A549 (cell line): Measurements from ENCODE around the gene PRDM2. TPM values are rescaled to one million over a fixed set of nuclear protein-coding genes. Genes with fewer than 3 reads are reported as not detected.

Experiments used
- ATAC-seq, 2 experiments: fragments of 200-7000 bp in 1 of 2; fragments of >200 bp in 1 of 2; cut with Nextera tagmentation in 1 of 2; cut with Tn5 transposase in 1 of 2; 3 replicates each; pipeline versions ENCODE4 v1.8.0 to v1.9.1; 2018 to 2020; ENCODE audit warnings: mild to moderate bottlenecking in 1 of 2, moderate library complexity in 1 of 2
- CTCF ChIA-PET: fragments of 300-600 bp; sonication (Branson Sonifier 250); formaldehyde crosslinking; extraction: SDS; loops from one replicate; lab custom pipeline; 2021; ENCODE audit warnings: antibody characterized with exemption, inconsistent platforms; lab: Yijun Ruan, JAX
- POLR2A ChIA-PET: fragments of 350-600 bp; formaldehyde crosslinking; extraction: SDS; loops from one replicate; lab custom pipeline; 2021; ENCODE audit warnings: antibody characterized with exemption, inconsistent platforms; lab: Yijun Ruan, JAX
- DNase-seq, 2 experiments: peaks; one replicate each; pipeline versions ENCODE4 v3.0.0 to v3.0.0-alpha.2; 2011 to 2016; ENCODE audit warnings: low read depth in 1 of 2, low spot score in 1 of 2
- FAIRE-seq: peaks from 2 replicates; lab custom pipeline; 2011; peaks lifted over from hg19 to GRCh38; lab: Jason Lieb, UNC
- H3K27ac ChIP-seq, 2 experiments: fragments of >200 bp; sonication (Bioruptor Twin); formaldehyde crosslinking; 3 replicates each; pipeline ENCODE4 v1.5.1; 2016 to 2017
- H3K4me1 ChIP-seq: fragments of >200 bp; sonication (Bioruptor Twin); formaldehyde crosslinking; 3 replicates; pipeline ENCODE4 v1.6.1; 2016
- H3K4me2 ChIP-seq: fragments of >200 bp; sonication (Bioruptor Twin); formaldehyde crosslinking; 3 replicates; pipeline ENCODE4 v1.6.1; 2016
- H3K4me3 ChIP-seq: fragments of >200 bp; sonication (Bioruptor Twin); formaldehyde crosslinking; 3 replicates; pipeline ENCODE4 v1.5.1; 2016
- H3K9me3 ChIP-seq: fragments of >200 bp; sonication (Bioruptor Twin); formaldehyde crosslinking; 3 replicates; pipeline ENCODE4 v1.6.1; 2016
- BCL3 ChIP-seq: fragments of >200 bp; sonication (Bioruptor Twin); formaldehyde crosslinking; IDR thresholded peaks from 3 replicates; pipeline ENCODE4 v1.6.1; 2016
- CBX2 ChIP-seq: fragments of 200-600 bp; sonication (generic); IDR thresholded peaks from 2 replicates; pipeline ENCODE4 v1.6.1; 2016; ENCODE audit warnings: low read depth, mild to moderate bottlenecking, borderline replicate concordance
- CBX8 ChIP-seq: fragments of 200-600 bp; sonication (generic); IDR thresholded peaks from 2 replicates; pipeline ENCODE4 v1.6.1; 2016
- CEBPB ChIP-seq, 2 experiments: fragments of >200 bp in 1 of 2; sonication (Bioruptor Twin) in 1 of 2; formaldehyde crosslinking in 1 of 2; IDR thresholded peaks; 2 replicates each; pipeline ENCODE4 v1.6.1; 2012 to 2016
- CHD2 ChIP-seq: fragments of 150-350 bp; IDR thresholded peaks from 2 replicates; pipeline ENCODE4 v1.6.1; 2014; ENCODE audit warnings: low read length; ENCODE audit not compliant: partially characterized antibody
- CTCF ChIP-seq: fragments of >200 bp; sonication (Bioruptor Twin); formaldehyde crosslinking; IDR thresholded peaks from 3 replicates; pipeline ENCODE4 v1.5.1; 2016
- E2F6 ChIP-seq: IDR thresholded peaks from 2 replicates; pipeline ENCODE4 v1.6.1; 2012; ENCODE audit warnings: low read depth, borderline replicate concordance
- EHF ChIP-seq: fragments of 250-450 bp; sonication (Bioruptor Pico); IDR thresholded peaks from 2 replicates; pipeline ENCODE4 v1.5.0; 2020; ENCODE audit warnings: mild to moderate bottlenecking
- EHMT2 ChIP-seq: fragments of 200-600 bp; sonication (generic); IDR thresholded peaks from 2 replicates; pipeline ENCODE4 v1.6.1; 2016; ENCODE audit warnings: antibody characterized with exemption, low read depth, mild to moderate bottlenecking, moderate library complexity
- ELK1 ChIP-seq: fragments of 150-350 bp; IDR thresholded peaks from 2 replicates; pipeline ENCODE4 v1.6.1; 2014; ENCODE audit warnings: low read depth, mild to moderate bottlenecking, low read length
- EP300 ChIP-seq, 2 experiments: fragments of >200 bp; sonication (Bioruptor Twin); formaldehyde crosslinking; IDR thresholded peaks; 2 replicates in 1 of 2; 3 replicates in 1 of 2; pipeline ENCODE4 v1.6.1; 2016 to 2017
- FOSB ChIP-seq: fragments of 250-450 bp; sonication (Bioruptor Pico); IDR thresholded peaks from 2 replicates; pipeline ENCODE4 v1.5.0; 2020; ENCODE audit warnings: mild to moderate bottlenecking, moderate library complexity
- FOXS1 ChIP-seq: fragments of 250-450 bp; sonication (Bioruptor Pico); IDR thresholded peaks from 2 replicates; pipeline ENCODE4 v1.5.0; 2020; ENCODE audit warnings: mild to moderate bottlenecking, moderate library complexity
- GATA3 ChIP-seq: IDR thresholded peaks from 2 replicates; pipeline ENCODE4 v1.6.1; 2012; ENCODE audit warnings: borderline replicate concordance
- HOXA7 ChIP-seq: fragments of 250-450 bp; sonication (Bioruptor Pico); IDR thresholded peaks from 2 replicates; pipeline ENCODE4 v1.5.0; 2020; ENCODE audit warnings: mild to moderate bottlenecking, moderate library complexity
- HOXB13 ChIP-seq: fragments of 250-450 bp; sonication (Bioruptor Pico); IDR thresholded peaks from 2 replicates; pipeline ENCODE4 v1.5.0; 2020; ENCODE audit warnings: low read depth, mild to moderate bottlenecking, moderate library complexity
- KDM1A ChIP-seq: fragments of 200-600 bp; sonication (generic); IDR thresholded peaks from 2 replicates; pipeline ENCODE4 v1.6.1; 2016; ENCODE audit warnings: low read depth, mild to moderate bottlenecking
- KDM5A ChIP-seq: fragments of 200-600 bp; sonication (generic); IDR thresholded peaks from 2 replicates; pipeline ENCODE4 v1.6.1; 2016; ENCODE audit warnings: antibody characterized with exemption, mild to moderate bottlenecking
- NR3C1 ChIP-seq: fragments of >200 bp; sonication (Bioruptor Twin); formaldehyde crosslinking; IDR thresholded peaks from 3 replicates; pipeline ENCODE4 v1.6.1; 2017
- POLR2A ChIP-seq: IDR thresholded peaks from 2 replicates; pipeline ENCODE4 v1.6.1; 2012; ENCODE audit warnings: mild to moderate bottlenecking, low read length
- POLR2AphosphoS2 ChIP-seq: conservative IDR thresholded peaks from 2 replicates; pipeline ENCODE4 v1.6.1; 2012; ENCODE audit warnings: low read length, improper control_type of control experiment, inconsistent platforms
- RAD21 ChIP-seq, 2 experiments: fragments of >200 bp in 1 of 2; sonication (Bioruptor Twin) in 1 of 2; formaldehyde crosslinking in 1 of 2; IDR thresholded peaks in 1 of 2; conservative IDR thresholded peaks in 1 of 2; 2 replicates in 1 of 2; 3 replicates in 1 of 2; pipeline ENCODE4 v1.6.1; 2012 to 2018; ENCODE audit warnings: inconsistent platforms in 1 of 2
- REST ChIP-seq: fragments of 200-600 bp; sonication (generic); IDR thresholded peaks from 2 replicates; pipeline ENCODE4 v1.6.1; 2016; ENCODE audit warnings: antibody characterized with exemption, mild to moderate bottlenecking, moderate library complexity
- RFX5 ChIP-seq: fragments of 450-650 bp; IDR thresholded peaks from 2 replicates; pipeline ENCODE4 v1.7.1; 2014; ENCODE audit warnings: antibody characterized with exemption, mild to moderate bottlenecking, moderate library complexity
- TFCP2L1 ChIP-seq: fragments of 250-450 bp; sonication (Bioruptor Pico); IDR thresholded peaks from 2 replicates; pipeline ENCODE4 v1.5.0; 2021; ENCODE audit warnings: mild to moderate bottlenecking
- TP53 ChIP-seq: fragments of 250-450 bp; sonication (Bioruptor Pico); IDR thresholded peaks from 2 replicates; pipeline ENCODE4 v1.5.0; 2021; ENCODE audit warnings: mild to moderate bottlenecking, moderate library complexity
- WGBS: methylation state at CpG from one replicate; pipeline ENCODE4 v1.1.6; 2017; ENCODE audit errors: missing lambda C conversion rate; 5-methylcytosine and 5-hydroxymethylcytosine counted together
- polyA plus RNA-seq, 4 experiments: library from polyadenylated mRNA; depleted of rRNA in 3 of 4; stranded (reverse); fragments of >200 nt; fragmentation: RNase III in 1 of 4; extraction: RNeasy Plus Mini Kit Qiagen cat#74134 plus additional on column Dnase treatment in 1 of 4; gene quantifications; 2 replicates in 3 of 4; 3 replicates in 1 of 4; pipeline ENCODE4 v1.2.3, GENCODE V29; 2011 to 2017

Gene PRDM2
- polyA plus RNA-seq, 2 of the 4 experiments (the other 2 are of a cell fraction): 7.9 to 8.4 TPM

GRCh38 chr1:13775459-13775858, 75.5 kb downstream of the PRDM2 start:
- no peak overlapping the region for H3K4me3 ChIP-seq
- 82% methylated on average over 5 of the region's 5 CpGs for WGBS
- no peaks in the 10 kb centered on the region for H3K4me1 ChIP-seq
- CTCF ChIA-PET: no interaction called here
- no peak for DNase-seq
- H3K27ac ChIP-seq: no peak overlapping the region
- no peak for ATAC-seq
- H3K4me2 ChIP-seq: no peak overlapping the region
- H3K9me3 ChIP-seq: no peaks in the 10 kb centered on the region
- FAIRE-seq: no peak
- TF ChIP-seq REST (no peak), EP300 (IDR thresholded peaks at IDR 0.05) (no peak), RAD21 (conservative IDR thresholded peaks at IDR 0.05 in 1 of 2, IDR thresholded peaks at IDR 0.05 in 1 of 2) (no peak), TFCP2L1 (CRISPR knock-in tag) (no peak), EHF (CRISPR knock-in tag) (no peak), ELK1 (no peak), CTCF (no peak), EHMT2 (no peak), POLR2AphosphoS2 (no peak), CBX2 (no peak), E2F6 (no peak), CEBPB (IDR thresholded peaks at IDR 0.05) (no peak), FOXS1 (CRISPR knock-in tag) (no peak), POLR2A (no peak)
- POLR2A ChIA-PET: no interaction called here

- ChIA-PET CTCF (interaction anchor here (1.8 kb wide), 1 partner anchor 13 kb away, joined by 3 read pairs; no protein-coding TSS in a partner anchor), POLR2A (no interaction called here)
- 92% methylated on average over 3 of the region's 3 CpGs for WGBS
- Histone ChIP-seq H3K4me3 (no peak overlapping the region), H3K9me3 (no peaks in the 10 kb centered on the region), H3K27ac (no peak overlapping the region), H3K4me2 (no peak overlapping the region), H3K4me1 (no peaks in the 10 kb centered on the region)
- no peak for DNase-seq
- no peak for FAIRE-seq
- no peak for ATAC-seq
- no peak for TF ChIP-seq RFX5
- TF ChIP-seq POLR2AphosphoS2: no peak
- no peak for TF ChIP-seq KDM5A
- TF ChIP-seq RAD21 (conservative IDR thresholded peaks at IDR 0.05 in 1 of 2, IDR thresholded peaks at IDR 0.05 in 1 of 2): no peak
- TF ChIP-seq HOXB13: no peak
- TF ChIP-seq REST: no peak
- no peak for TF ChIP-seq TP53 (CRISPR knock-in tag)
- no peak for TF ChIP-seq KDM1A
- TF ChIP-seq CEBPB (IDR thresholded peaks at IDR 0.05): no peak
- TF ChIP-seq CBX8: no peak
- TF ChIP-seq GATA3: no peak
- TF ChIP-seq NR3C1: no peak
- no peak for TF ChIP-seq CBX2
- no peak for TF ChIP-seq FOSB (CRISPR knock-in tag)
- TF ChIP-seq BCL3: no peak
- no peak for TF ChIP-seq TFCP2L1 (CRISPR knock-in tag)
- TF ChIP-seq HOXA7 (CRISPR knock-in tag): no peak
- TF ChIP-seq CHD2: no peak
These were observed 75.9 kb downstream of the PRDM2 start for GRCh38 chr1:13775916-13776315.
